Measurements from ENCODE around the gene POLRMT.
"Not testable (repeated sequence)": the region's sequence is repeated elsewhere in the genome, so short reads cannot be mapped to it uniquely, and the experiment has no call there.

POLRMT gene

DNA sequence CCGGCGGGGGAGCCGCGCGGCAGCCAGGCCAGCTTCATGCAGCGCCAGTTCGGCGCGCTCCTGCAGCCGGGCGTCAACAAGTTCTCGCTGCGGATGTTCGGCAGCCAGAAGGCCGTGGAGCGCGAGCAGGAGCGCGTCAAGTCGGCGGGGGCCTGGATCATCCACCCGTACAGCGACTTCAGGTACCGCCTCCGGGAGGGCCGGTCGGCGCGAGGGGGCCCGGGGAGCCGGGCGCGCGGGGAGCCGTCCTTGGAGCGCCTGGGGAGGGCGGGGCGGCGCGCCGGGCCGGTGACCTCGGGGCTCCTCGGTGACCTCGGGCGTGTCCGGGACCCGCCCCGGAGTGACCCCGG, 43.0 kb downstream of the POLRMT start:
- peak; percentile 34 for DNase-seq

- DNase-seq: no peak
Measured at GRCh38 chr19:589693-590395, 43.5 kb downstream of the POLRMT start, which contains the start of gene HCN2. HCN2 (plus strand) TSS chr19:589881; CDS start chr19:589946, 65 bp downstream.

GRCh38 chr19:588741-589692, 44.3 kb downstream of the POLRMT start:
- DNase-seq: peak; percentile 10

DNA sequence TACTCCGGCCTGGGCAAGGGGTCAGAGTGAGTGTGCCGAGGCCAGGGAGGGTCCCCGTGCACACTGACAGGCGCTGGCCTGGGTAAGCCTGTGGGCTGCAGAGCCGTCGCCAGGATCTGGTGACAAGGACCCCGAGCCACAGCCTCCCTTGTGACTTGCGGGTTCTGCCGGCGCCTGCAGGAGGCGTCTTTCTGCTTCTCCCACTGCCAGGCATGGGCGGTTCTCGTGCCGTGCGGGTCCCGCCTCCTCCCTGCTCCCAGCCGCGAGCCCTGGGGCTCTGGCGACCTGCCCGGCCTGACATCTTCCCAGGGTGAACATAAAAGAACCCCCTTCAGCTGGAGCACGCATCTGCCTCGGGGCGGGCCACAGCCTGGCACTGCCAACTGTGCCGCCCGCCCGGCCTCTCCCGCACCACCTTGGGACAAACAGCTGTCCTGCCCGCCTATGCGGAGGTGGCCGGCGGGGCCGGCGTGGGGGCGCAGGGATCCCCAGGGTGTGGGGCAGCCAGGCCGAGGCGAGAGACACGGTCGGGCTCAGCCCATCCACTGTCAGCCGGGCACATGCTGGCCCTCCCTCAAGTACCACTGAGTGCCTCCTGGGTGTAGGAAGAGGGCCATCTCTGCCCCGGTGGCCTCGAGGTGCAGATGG, 45.1 kb downstream of the POLRMT start:
- peak; percentile 83 for DNase-seq

GRCh38 chr19:585551-586110, 47.7 kb downstream of the POLRMT start:
- no peak for DNase-seq

- DNase-seq: not testable (repeated sequence)
Measured at GRCh38 chr19:585146-585545, 48.2 kb downstream of the POLRMT start.

GRCh38 chr19:584240-585001, 48.9 kb downstream of the POLRMT start:
- DNase-seq: no peak

GRCh38 chr19:583968-584239, 49.4 kb downstream of the POLRMT start:
- DNase-seq: no peak

DNA sequence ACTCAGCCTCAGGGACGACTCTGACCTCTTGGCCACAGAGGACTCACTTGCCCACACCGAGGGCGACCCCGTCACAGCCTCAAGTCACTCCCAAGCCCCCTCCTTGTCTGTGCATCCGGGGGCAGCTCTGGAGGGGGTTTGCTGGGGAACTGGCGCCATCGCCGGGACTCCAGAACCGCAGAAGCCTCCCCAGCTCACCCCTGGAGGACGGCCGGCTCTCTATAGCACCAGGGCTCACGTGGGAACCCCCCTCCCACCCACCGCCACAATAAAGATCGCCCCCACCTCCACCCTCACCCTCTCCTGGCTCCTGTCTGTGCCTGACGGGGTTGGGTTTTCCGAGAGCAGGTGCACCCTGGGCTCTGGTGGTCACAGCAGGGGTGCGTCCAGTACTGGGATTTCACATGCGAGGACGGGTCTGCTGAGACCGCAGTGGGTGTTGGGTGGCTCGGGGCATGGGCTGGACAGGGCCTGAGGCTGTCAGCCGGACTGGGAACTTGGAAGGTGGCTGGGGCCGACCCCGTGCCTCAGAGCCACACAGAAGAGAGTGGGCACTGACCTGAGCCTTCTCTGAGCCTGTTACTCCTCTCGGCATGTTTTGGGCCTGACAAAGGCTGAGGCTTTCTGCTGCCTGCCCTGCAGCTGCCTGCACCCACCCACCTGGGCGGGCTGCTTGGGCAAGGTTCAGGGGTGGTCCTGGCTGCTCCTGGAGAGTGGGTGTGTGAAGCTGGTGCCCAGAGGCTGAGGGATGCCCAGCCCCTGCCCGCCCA, 50.0 kb downstream of the POLRMT start:
- no peak for DNase-seq

DNA sequence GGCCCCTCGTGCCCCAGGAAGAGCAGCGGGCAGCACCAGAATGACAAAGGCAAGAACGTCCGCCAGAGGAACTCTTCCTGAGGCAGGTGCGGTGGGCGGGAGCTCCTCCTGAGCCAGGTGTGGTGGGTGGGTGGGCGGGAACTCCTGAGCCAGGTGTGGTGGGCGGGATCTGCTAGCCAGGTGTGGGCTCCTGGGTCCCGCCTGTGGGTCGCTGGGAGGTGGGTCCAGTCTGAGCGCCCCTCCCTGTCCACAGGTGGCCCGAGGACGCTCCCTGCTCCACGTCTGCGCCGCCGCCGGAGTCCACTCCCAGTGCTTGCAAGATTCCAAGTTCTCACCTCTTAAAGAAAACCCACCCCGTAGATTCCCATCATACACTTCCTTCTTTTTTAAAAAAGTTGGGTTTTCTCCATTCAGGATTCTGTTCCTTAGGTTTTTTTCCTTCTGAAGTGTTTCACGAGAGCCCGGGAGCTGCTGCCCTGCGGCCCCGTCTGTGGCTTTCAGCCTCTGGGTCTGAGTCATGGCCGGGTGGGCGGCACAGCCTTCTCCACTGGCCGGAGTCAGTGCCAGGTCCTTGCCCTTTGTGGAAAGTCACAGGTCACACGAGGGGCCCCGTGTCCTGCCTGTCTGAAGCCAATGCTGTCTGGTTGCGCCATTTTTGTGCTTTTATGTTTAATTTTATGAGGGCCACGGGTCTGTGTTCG, 50.7 kb downstream of the POLRMT start:
- DNase-seq: peak; percentile 33

- DNase-seq: no peak
Measured at GRCh38 chr19:581399-582111, 51.8 kb downstream of the POLRMT start.

- DNase-seq: no peak
Measured at GRCh38 chr19:580274-580835, 53.0 kb downstream of the POLRMT start.

GRCh38 chr19:579842-580155, 53.5 kb downstream of the POLRMT start:
- no peak for DNase-seq

DNA sequence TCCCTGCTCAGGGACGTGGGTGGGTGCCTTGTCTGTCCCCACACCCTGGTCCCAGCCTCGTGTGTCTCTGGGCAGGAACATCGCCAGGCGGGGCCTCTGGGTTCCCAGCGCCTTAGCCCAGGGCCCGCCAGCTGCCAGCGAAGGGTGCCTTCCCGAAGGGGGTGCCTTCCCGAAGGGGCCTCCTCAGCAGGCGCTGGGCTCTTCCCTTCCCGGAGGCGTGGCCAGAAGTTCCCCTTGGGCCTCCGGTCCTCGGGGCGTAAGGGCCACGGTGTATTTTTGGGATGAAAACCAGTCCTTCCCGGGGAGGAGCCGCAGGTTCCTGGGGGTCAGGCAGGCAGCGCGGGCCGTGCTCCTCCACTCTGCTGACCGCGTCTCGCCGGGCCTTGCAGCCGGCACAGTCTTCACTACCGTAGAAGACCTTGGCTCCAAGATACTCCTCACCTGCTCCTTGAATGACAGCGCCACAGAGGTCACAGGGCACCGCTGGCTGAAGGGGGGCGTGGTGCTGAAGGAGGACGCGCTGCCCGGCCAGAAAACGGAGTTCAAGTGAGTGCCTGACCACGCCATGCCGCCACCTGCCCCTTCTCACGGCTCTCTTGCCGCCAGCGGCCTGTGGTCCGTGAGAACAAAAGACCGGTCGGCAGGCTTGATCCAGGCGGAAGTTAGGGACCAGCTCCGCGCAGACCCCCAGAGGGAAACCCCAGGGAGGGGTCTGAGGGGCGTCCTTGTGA, 54.1 kb downstream of the POLRMT start:
- DNase-seq: no peak

GRCh38 chr19:577439-578392, 55.6 kb downstream of the POLRMT start:
- DNase-seq: no peak

DNA sequence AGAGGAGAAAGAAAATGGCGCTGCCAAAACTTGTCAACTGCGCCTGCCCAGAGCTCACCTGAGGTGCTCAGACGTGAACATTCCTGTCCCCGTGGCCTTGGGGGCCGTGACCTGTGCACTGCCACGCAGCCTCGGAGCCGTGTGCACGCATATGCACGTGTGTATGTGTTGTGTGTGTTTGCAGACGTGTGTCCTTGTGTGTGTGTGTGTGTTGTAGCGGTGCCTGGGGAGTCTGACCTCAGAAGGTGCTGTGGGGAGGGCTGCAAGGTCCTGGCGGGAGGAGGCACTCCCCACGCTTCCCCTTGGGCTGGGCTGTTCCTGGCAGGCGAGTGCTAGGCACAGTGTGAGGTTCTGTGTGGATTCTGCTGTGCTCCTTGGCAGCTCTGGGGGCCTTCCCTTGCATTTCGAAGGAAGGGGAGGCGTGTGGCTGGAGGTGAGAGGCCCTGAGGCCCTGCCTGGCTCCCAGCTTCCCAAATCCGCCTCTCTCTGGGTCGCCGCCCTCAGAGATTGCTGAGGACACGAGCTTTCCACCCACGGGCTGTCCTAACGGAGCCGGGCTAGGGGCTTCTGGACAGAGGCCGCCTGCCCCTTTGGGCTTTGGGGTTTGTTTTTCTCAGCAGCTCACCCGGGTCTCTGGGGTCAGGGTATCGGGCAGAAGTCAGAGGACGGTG, 56.4 kb downstream of the POLRMT start:
- no peak for DNase-seq
